ENCODE measurements around the gene PPP6R2.
"Not testable (repeated sequence)": the region's sequence is repeated elsewhere in the genome, so short reads cannot be mapped to it uniquely, and the experiment has no call there.

- TF ChIP-seq KAT2B (IDR thresholded peaks at IDR 0.05; ENCODE audit: low read depth, low read length); ZC3H4 (CRISPR knock-in tag; IDR thresholded peaks at IDR 0.05; ENCODE audit: borderline replicate concordance); ZNF124 (CRISPR knock-in tag; IDR thresholded peaks at IDR 0.05); ZNF696 (CRISPR knock-in tag; conservative IDR thresholded peaks at IDR 0.05); RAD21 (CRISPR knock-in tag; conservative IDR thresholded peaks at IDR 0.05 in 1 of 2, IDR thresholded peaks at IDR 0.05 in 1 of 2); CTCF (IDR thresholded peaks at IDR 0.05 in 2 of 3, conservative IDR thresholded peaks at IDR 0.05 in 1 of 3; ENCODE audit: insufficient read depth in 2 of 3, low read depth in 1 of 3, low read length in 3 of 3); EHMT2 (IDR thresholded peaks at IDR 0.05): not testable (repeated sequence)
Measured at GRCh38 chr22:50322382-50323104, 20.6 kb upstream of the PPP6R2 start.
